Lower leg skin (tissue), 3 donors: ENCODE results near the gene SRRM5.

Experiments
- CTCF ChIP-seq, 3 donors: fragments of 450-650 bp; IDR thresholded peaks; one replicate each; pipeline ENCODE4 v1.5.1; 2016; ENCODE audit warnings: antibody characterized with exemption in 3 of 3, mild to moderate bottlenecking in 3 of 3, moderate library complexity in 2 of 3
- POLR2A ChIP-seq, 2 donors: fragments of 450-650 bp; IDR thresholded peaks; one replicate each; pipeline ENCODE4 v1.6.1; 2016 to 2017; ENCODE audit warnings: antibody characterized with exemption in 2 of 2, mild to moderate bottlenecking in 1 of 2, moderate library complexity in 1 of 2

GRCh38 chr19:43660301-43660970, 48.5 kb downstream of the SRRM5 start:
- TF ChIP-seq POLR2A (IDR thresholded peaks at IDR 0.05) (no peak), CTCF (IDR thresholded peaks at IDR 0.05) (no peak)
